Measurements from ENCODE around the gene TBC1D5. TPM values are rescaled to one million over a fixed set of nuclear protein-coding genes. Genes with fewer than 3 reads are reported as not detected.

TBC1D5 gene
- total and polyA plus RNA-seq, 12 donors: 6.7 to 35.6 (median 30.5) TPM

DNA sequence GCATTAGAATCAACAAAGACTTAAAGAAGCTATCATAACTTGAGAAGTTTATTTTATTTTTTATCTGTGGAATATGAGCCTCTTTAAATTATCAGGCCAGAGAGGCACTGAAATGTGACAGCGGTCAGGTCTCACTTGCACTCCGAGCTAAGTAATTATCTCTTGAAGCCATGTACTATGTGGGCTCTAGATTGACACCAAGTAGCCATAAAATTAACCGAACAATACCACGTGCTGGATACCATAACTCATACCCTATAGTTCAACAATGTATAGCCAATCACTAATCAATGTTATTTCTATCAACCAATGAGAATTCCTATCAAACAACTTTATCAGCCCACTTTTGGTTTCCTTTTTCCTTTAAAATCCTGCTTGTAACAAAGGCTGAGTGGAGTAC is 299.3 kb downstream of the TBC1D5 start:
- 89 to 90% methylated on average over 4 of the region's 4 CpGs for WGBS, 2 donors
- H3K27me3 ChIP-seq: no peaks in the 10 kb centered on the region
- H3K4me1 ChIP-seq: peaks cover 0 to 4% (median 0%) of the 10 kb centered on the region in 9 donors
- no peak overlapping the region for H3K4me3 ChIP-seq
- H3K27ac ChIP-seq: no peak overlapping the region
- H3K36me3 ChIP-seq: no peaks in the 10 kb centered on the region
- no peaks in the 10 kb centered on the region for H3K9me3 ChIP-seq
- TF ChIP-seq, protein P1, sequence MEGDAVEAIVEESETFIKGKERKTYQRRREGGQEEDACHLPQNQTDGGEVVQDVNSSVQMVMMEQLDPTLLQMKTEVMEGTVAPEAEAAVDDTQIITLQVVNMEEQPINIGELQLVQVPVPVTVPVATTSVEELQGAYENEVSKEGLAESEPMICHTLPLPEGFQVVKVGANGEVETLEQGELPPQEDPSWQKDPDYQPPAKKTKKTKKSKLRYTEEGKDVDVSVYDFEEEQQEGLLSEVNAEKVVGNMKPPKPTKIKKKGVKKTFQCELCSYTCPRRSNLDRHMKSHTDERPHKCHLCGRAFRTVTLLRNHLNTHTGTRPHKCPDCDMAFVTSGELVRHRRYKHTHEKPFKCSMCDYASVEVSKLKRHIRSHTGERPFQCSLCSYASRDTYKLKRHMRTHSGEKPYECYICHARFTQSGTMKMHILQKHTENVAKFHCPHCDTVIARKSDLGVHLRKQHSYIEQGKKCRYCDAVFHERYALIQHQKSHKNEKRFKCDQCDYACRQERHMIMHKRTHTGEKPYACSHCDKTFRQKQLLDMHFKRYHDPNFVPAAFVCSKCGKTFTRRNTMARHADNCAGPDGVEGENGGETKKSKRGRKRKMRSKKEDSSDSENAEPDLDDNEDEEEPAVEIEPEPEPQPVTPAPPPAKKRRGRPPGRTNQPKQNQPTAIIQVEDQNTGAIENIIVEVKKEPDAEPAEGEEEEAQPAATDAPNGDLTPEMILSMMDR (IDR thresholded peaks at IDR 0.05): no peak
- ATAC-seq: no peak
- intact Hi-C loops (cut with DNase I): no loop called here
- DNase-seq: no peak

DNA sequence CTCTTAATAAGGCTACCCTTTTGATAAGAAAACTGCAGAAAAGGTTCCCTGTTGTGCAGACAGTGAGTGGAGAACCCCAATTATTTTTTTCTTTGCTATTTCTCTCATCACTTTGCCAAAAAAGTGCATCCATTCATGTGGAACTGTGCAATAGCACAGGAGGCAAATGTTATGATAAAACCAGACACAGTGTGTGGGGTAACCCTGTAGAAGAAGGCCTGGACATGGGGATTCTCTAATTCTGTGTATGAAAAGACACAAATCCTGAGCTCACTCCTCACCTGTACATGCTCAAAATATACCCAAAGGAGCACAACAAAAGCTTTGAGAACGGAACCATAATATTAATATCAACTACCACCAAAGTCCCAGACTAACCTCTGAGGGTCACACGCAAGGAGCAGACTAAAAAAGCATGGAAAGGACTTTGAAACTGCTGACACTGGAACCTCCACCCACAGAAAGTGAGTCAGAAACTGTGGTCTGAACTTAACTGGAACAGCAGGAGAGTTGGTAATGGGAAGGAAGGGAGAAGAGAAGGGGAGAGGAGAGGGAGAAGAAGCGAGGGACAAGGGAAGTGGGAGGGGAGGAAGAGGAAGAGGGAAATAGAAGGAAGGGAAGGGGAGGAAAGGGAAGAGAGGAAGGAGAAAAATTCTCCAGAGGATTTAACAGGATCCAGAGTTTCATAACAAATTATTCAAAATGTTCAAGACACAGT is 299.9 kb downstream of the TBC1D5 start:
- intact Hi-C loops (cut with DNase I): no loop called here
- Histone ChIP-seq H3K9me3 (no peaks in the 10 kb centered on the region), H3K4me1 (peaks cover 0 to 4% (median 0%) of the 10 kb centered on the region in 9 donors), H3K27ac (no peak overlapping the region), H3K4me3 (no peak overlapping the region), H3K36me3 (no peaks in the 10 kb centered on the region), H3K27me3 (no peaks in the 10 kb centered on the region)
- WGBS, 2 donors: 84 to 89% methylated on average over 3 of the region's 3 CpGs
- ATAC-seq (no peak), DNase-seq (no peak)
- TF ChIP-seq, protein P1 (IDR thresholded peaks at IDR 0.05): no peak

DNA sequence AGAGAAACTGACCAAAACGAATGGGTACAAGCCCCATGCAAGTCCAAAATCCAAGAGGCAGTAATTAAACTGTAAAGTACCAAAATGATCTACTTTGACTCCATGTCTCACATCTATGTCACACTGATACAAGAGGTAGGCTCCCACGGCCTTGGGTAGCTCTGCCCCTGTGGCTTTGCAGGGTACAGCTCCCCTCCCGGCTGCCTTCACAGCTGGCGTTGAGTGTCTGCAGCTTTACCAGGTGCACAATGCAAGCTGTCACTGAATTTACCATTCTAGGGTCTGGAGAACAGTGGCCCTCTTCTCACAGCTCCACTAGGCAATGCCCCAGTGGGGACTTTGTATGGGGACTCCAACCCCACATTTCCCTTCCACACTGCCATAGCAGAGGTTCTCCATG is 308.6 kb downstream of the TBC1D5 start:
- Histone ChIP-seq H3K27me3 (no peaks in the 10 kb centered on the region), H3K9me3 (no peaks in the 10 kb centered on the region), H3K27ac (no peak overlapping the region), H3K36me3 (no peaks in the 10 kb centered on the region), H3K4me1 (peaks cover 0 to 20% (median 0%) of the 10 kb centered on the region in 9 donors), H3K4me3 (no peak overlapping the region)
- DNase-seq (no peak), ATAC-seq (no peak)
- intact Hi-C loops (cut with DNase I): loop anchor here (2.0 to 10.0 kb wide), 5 partner anchors 251 to 408 kb away; no protein-coding TSS in a partner anchor
- TF ChIP-seq, protein P1 (IDR thresholded peaks at IDR 0.05): no peak
- WGBS, 2 donors: 97 to 98% methylated on average over 4 of the region's 4 CpGs

DNA sequence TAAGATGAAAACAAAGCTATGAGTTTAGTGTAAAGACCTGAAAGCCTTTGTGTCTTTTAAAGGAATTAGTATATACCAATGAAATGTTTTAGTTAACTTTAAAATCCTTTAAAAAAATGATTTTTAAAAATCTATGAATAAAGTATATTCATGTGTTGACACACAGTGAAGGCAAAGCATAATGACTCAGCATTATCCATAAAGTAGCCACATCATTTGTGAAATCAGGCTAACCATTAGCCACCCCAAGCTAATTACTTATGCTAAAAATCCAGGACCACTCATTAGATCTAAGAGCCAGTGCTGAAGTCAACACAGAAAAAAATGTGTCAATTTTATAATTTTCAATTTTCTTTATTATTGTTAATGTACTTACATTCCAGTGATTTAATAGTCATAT is 310.2 kb downstream of the TBC1D5 start:
- ATAC-seq: no peak
- Histone ChIP-seq H3K27ac (no peak overlapping the region), H3K36me3 (no peaks in the 10 kb centered on the region), H3K9me3 (no peaks in the 10 kb centered on the region), H3K4me3 (no peak overlapping the region), H3K27me3 (no peaks in the 10 kb centered on the region), H3K4me1 (peaks cover 0 to 20% (median 0%) of the 10 kb centered on the region in 9 donors)
- TF ChIP-seq, protein P1 (IDR thresholded peaks at IDR 0.05): no peak
- intact Hi-C loops (cut with DNase I): loop anchor here in 9 of 10 donors (2.0 to 10.0 kb wide), 5 partner anchors 253 to 410 kb away; no protein-coding TSS in a partner anchor
- no peak for DNase-seq
